Heart left ventricle (tissue), 16 donors: ENCODE measurements around the gene AGBL3. TPM values are rescaled to one million over a fixed set of nuclear protein-coding genes. Genes with fewer than 3 reads are reported as not detected.

Source experiments
- ATAC-seq, 4 donors: fragments of 200-7000 bp; cut with Tn5 transposase; one replicate each; pipeline ENCODE4 v1.9.1; 2020 to 2022; ENCODE audit warnings: moderate library complexity in 4 of 4, mild to moderate bottlenecking in 3 of 4, moderate number of reproducible peaks in 1 of 4
- DNase-seq, 5 donors: peaks; one replicate each; pipeline ENCODE4 v3.0.0-alpha.2; 2020
- H3K27ac ChIP-seq, 12 donors: fragments of 200-600 bp; sonication (generic) in 4 of 12; one replicate each; pipeline versions ENCODE4 v1.5.0 to v1.8.0; 2016 to 2022; ENCODE audit warnings: mild to moderate bottlenecking in 2 of 12
- H3K27me3 ChIP-seq, 9 donors: fragments of 200-600 bp; sonication (generic) in 2 of 9; one replicate each; pipeline versions ENCODE4 v1.5.1 to v1.8.0; 2016 to 2022; ENCODE audit warnings: mild to moderate bottlenecking in 3 of 9
- H3K36me3 ChIP-seq, 9 donors: fragments of 200-600 bp; sonication (generic) in 2 of 9; one replicate each; pipeline versions ENCODE4 v1.5.0 to v1.8.0; 2018 to 2022; ENCODE audit warnings: mild to moderate bottlenecking in 2 of 9
- H3K4me1 ChIP-seq, 12 donors: fragments of 200-600 bp; sonication (generic) in 4 of 12; one replicate each; pipeline versions ENCODE4 v1.5.0 to v1.8.0; 2016 to 2022; ENCODE audit warnings: mild to moderate bottlenecking in 3 of 12
- H3K4me3 ChIP-seq, 12 donors: fragments of 200-600 bp; sonication (generic) in 4 of 12; one replicate each; pipeline versions ENCODE4 v1.5.0 to v1.8.0; 2017 to 2022; ENCODE audit warnings: mild to moderate bottlenecking in 9 of 12, moderate library complexity in 4 of 12
- H3K9me3 ChIP-seq, 12 donors: fragments of 200-600 bp; sonication (generic) in 4 of 12; one replicate each; pipeline versions ENCODE4 v1.5.0 to v1.8.0; 2016 to 2022; ENCODE audit warnings: mild to moderate bottlenecking in 1 of 12
- CTCF ChIP-seq, 12 donors: fragments of 200-600 bp; sonication (generic) in 4 of 12; IDR thresholded peaks; one replicate each; pipeline versions ENCODE4 v1.5.0 to v1.8.0; 2018 to 2022; ENCODE audit warnings: antibody characterized with exemption in 12 of 12, mild to moderate bottlenecking in 5 of 12
- POLR2A ChIP-seq, 2 donors: fragments of 450-650 bp; IDR thresholded peaks; one replicate each; pipeline ENCODE4 v1.6.1; 2017; ENCODE audit warnings: antibody characterized with exemption in 2 of 2, mild to moderate bottlenecking in 2 of 2, moderate library complexity in 2 of 2
- WGBS, 4 donors: extraction: QIAGEN DNeasy Blood & Tissue Kit in 2 of 4; methylation state at CpG; one replicate each; pipeline versions ENCODE4 v1.1.5 to v1.1.7; 2013 to 2018; 5-methylcytosine and 5-hydroxymethylcytosine counted together
- intact Hi-C, 10 donors: fragments of 100-400 bp; cut with DNase I; formaldehyde crosslinking; loops; one replicate each; pipeline versions ENCODE4 v1.11.1 to v1.14.2; 2022
- polyA plus RNA-seq, 2 donors: library from polyadenylated mRNA; stranded (reverse); fragments of 200-250 nt; gene quantifications; one replicate each; pipeline ENCODE4 v1.2.3, GENCODE V29; 2013
- total RNA-seq, 9 donors: library from RNA; depleted of rRNA in 2 of 9; stranded (reverse); fragments of >200 nt in 2 of 9; fragmentation: NEBNext Ultra II Directional in 3 of 9; extraction: Animal tissue kit (Norgen Biotek cat#: 25700) in 3 of 9; gene quantifications; one replicate each; pipeline versions ENCODE4 v1.1.0 to v1.2.4, GENCODE V29; 2016 to 2023
- donor health status: ischemic (EF 13 %, LVEDD 7.1; RV severe dilation, severe dysfunction).
- donor health status: healthy with polysubstance abuse.
- donor health status: DM: no; HTN: yes; CAD: no.
- donor health status: DM: no; HTN: no; CAD: no.
- donor health status: ischemic (EF 25% LVEDD 6.9; RV normal size, moderate dysfunction).
- donor health status: ischemic (EF 25% LVEDD 5.7; RV mildly dilated, moderate dysfunction).
- donor health status: healthy.
- donor health status: DM: yes; HTN: yes; CAD: no.
- donor health status: ischemic (EF 35%, LVEDD 5.7; RV mildly dilated, moderate dysfunction).
- donor health status: nonischemic (EF 11% LVEDD 7.7; RV severe dilation, severe dysfunction).
- donor health status: DM: yes; HTN: yes; CAD: no.
- donor health status: PGD.
- donor health status: ischemic (EF 29% LVEDD 5.4; RV normal size, mild dysfunction).
- donor health status: nonischemic (EF 23%, LVEDD 6.1; RV moderate dilation, normal function).

Gene AGBL3
- total and polyA plus RNA-seq, 11 donors = 0.40 to 1.5 (median 0.93) TPM

GRCh38 chr7:134939136-134939535 lies 47.2 kb upstream of the AGBL3 start:
- peaks cover 0 to 95% (median 23%) of the 10 kb centered on the region in 9 donors for H3K36me3 ChIP-seq
- intact Hi-C loops = loop anchor here in 5 of 10 donors (5.0 to 10.0 kb wide), 5 partner anchors 47 to 232 kb away; partner anchors contain the start of gene CALD1 (in 2 of the 5)

GRCh38 chr7:134940729-134941128 lies 45.6 kb upstream of the AGBL3 start:
- Histone ChIP-seq H3K4me1 (peaks cover 0 to 44% (median 22%) of the 10 kb centered on the region in 12 donors), H3K9me3 (no peaks in the 10 kb centered on the region)
- ATAC-seq = no peak

More at GRCh38 chr7:134939136-134939535, 47.2 kb upstream of the AGBL3 start:
- H3K9me3 ChIP-seq = no peaks in the 10 kb centered on the region
- no peak overlapping the region for H3K4me3 ChIP-seq
- TF ChIP-seq POLR2A (IDR thresholded peaks at IDR 0.05) (no peak), CTCF (IDR thresholded peaks at IDR 0.05) (no peak)
- no peak for ATAC-seq
- DNase-seq = no peak
- WGBS, 4 donors = 66 to 84% (median 74%) methylated on average over 4 of the region's 4 CpGs
- peaks cover 0 to 50% (median 27%) of the 10 kb centered on the region in 12 donors for H3K4me1 ChIP-seq
- peak overlapping the region in 5 of 12 donors; percentile 3 to 61 (median 11) for H3K27ac ChIP-seq
- no peaks in the 10 kb centered on the region for H3K27me3 ChIP-seq

GRCh38 chr7:134941185-134941900 lies 45.0 kb upstream of the AGBL3 start:
- no peaks in the 10 kb centered on the region for H3K27me3 ChIP-seq
- no peak overlapping the region for H3K4me3 ChIP-seq
- intact Hi-C loops = loop anchor here in 5 of 10 donors (5.0 to 10.0 kb wide), 3 partner anchors 159 to 249 kb away; partner anchors contain the start of gene CALD1 (in 3 of the 5)
- peak overlapping the region in 9 of 12 donors; percentile 0 to 61 (median 20) for H3K27ac ChIP-seq
- no peak for TF ChIP-seq CTCF (IDR thresholded peaks at IDR 0.05)
- TF ChIP-seq POLR2A (IDR thresholded peaks at IDR 0.05) = no peak
- peaks cover 0 to 43% (median 16%) of the 10 kb centered on the region in 12 donors for H3K4me1 ChIP-seq
- H3K9me3 ChIP-seq = no peaks in the 10 kb centered on the region
- no peak for DNase-seq
- 37 to 48% (median 45%) methylated on average over 3 of the region's 3 CpGs for WGBS, 4 donors
- H3K36me3 ChIP-seq = peaks cover 0 to 95% (median 25%) of the 10 kb centered on the region in 9 donors
- peak in 2 of 4 donors; percentile 52 to 59 for ATAC-seq

More at GRCh38 chr7:134940729-134941128, 45.6 kb upstream of the AGBL3 start:
- intact Hi-C loops = loop anchor here in 5 of 10 donors (5.0 to 10.0 kb wide), 3 partner anchors 158 to 248 kb away; partner anchors contain the start of gene CALD1 (in 3 of the 5)
- no peak overlapping the region for H3K4me3 ChIP-seq
- H3K27me3 ChIP-seq = no peaks in the 10 kb centered on the region
- TF ChIP-seq POLR2A (IDR thresholded peaks at IDR 0.05) = no peak
- peak overlapping the region in 6 of 12 donors; percentile 5 to 61 (median 22) for H3K27ac ChIP-seq
- DNase-seq = no peak
- peaks cover 0 to 95% (median 24%) of the 10 kb centered on the region in 9 donors for H3K36me3 ChIP-seq

- ATAC-seq (no peak), DNase-seq (no peak)
- Histone ChIP-seq H3K27ac (peak overlapping the region in 5 of 12 donors; percentile 0 to 61 (median 14)), H3K4me3 (no peak overlapping the region), H3K9me3 (no peaks in the 10 kb centered on the region), H3K36me3 (peaks cover 0 to 95% (median 29%) of the 10 kb centered on the region in 9 donors), H3K4me1 (peaks cover 0 to 41% (median 13%) of the 10 kb centered on the region in 12 donors), H3K27me3 (no peaks in the 10 kb centered on the region)
- 88 to 91% (median 88%) methylated on average over 5 of the region's 5 CpGs for WGBS, 4 donors
- TF ChIP-seq POLR2A (IDR thresholded peaks at IDR 0.05) (no peak), CTCF (IDR thresholded peaks at IDR 0.05) (no peak)
- intact Hi-C loops = loop anchor here in 5 of 10 donors (2.0 to 10.0 kb wide), 4 partner anchors 160 to 251 kb away; partner anchors contain the start of gene CALD1 (in 3 of the 5)
Measured at GRCh38 chr7:134941952-134942351, 44.4 kb upstream of the AGBL3 start.
